DOHH2 (cell line): ENCODE results near the gene CCBE1.

Source experiments
- CTCF ChIP-seq: fragments of 200-600 bp; sonication (generic); IDR thresholded peaks from one replicate; pipeline ENCODE4 v1.5.1; 2014; ENCODE audit warnings: antibody characterized with exemption, mild to moderate bottlenecking, low read depth, low read length; ENCODE audit not compliant: poor library complexity, severe bottlenecking
- EZH2phosphoT487 ChIP-seq: fragments of 200-600 bp; sonication (generic); IDR thresholded peaks from 2 replicates; pipeline ENCODE4 v1.6.1; 2017; ENCODE audit warnings: borderline replicate concordance, mild to moderate bottlenecking, antibody characterized with exemption, low read length, moderate library complexity, mixed read lengths

GRCh38 chr18:59466980-59467379 is 230.2 kb downstream of the CCBE1 start:
- TF ChIP-seq CTCF (no peak), EZH2phosphoT487 (no peak)
